Kidney tubule cell (primary cell): ENCODE measurements around the gene TMIGD2.
"Not testable (repeated sequence)": the region's sequence is repeated elsewhere in the genome, so short reads cannot be mapped to it uniquely, and the experiment has no call there.

Experiments used
- DNase-seq: peaks from one replicate; pipeline ENCODE4 v3.0.0-alpha.2; 2018; ENCODE audit warnings: low spot score

TMIGD2 gene, protein sequence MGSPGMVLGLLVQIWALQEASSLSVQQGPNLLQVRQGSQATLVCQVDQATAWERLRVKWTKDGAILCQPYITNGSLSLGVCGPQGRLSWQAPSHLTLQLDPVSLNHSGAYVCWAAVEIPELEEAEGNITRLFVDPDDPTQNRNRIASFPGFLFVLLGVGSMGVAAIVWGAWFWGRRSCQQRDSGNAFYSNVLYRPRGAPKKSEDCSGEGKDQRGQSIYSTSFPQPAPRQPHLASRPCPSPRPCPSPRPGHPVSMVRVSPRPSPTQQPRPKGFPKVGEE

GRCh38 chr19:4302243-4302640 lies at the start of gene TMIGD2:
TMIGD2 (minus strand) TSS chr19:4302389; CDS start chr19:4302385, 4 bp downstream.
- no peak for DNase-seq

DNA sequence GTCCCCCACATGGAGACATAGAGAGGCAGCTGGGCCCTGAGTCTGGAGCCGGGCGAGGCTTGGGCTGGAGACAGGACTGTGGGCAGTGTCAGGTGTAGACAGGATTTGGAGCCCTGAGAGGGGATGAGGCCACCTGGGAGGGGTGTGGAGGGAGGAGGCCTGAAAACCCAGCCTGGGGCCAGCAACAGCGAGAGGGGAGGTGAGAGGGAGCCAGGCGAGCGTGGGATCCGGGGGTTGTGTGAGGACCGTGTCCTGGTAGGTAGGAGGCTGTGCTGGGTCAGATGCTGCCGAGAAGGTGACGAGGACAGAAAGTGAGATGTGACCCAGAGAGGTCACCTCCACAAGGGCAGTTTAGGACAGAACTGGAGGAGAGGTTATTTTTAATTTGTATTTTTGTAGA lies 48.5 kb upstream of the TMIGD2 start:
- DNase-seq, result no peak

DNA sequence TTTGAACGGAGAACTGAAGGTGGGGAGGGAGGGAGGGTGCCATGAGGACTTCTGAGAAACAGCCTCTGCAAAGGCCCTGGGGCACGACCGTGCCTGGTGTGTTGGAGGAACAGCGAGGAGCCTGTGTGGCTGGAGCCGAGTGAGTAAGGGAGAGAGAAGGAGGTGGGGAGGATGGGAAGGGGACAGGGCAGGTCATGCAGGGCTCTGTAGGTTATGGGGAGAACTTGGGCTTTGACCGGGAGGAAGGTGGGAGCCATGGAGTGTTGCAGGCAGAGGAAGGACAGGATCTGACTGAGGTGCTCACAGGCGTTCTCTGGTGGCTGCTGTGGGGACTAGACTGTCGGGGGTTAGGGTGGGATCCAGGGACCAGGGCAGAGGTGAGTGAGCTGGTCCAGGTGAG lies 47.9 kb upstream of the TMIGD2 start:
- no peak for DNase-seq

- DNase-seq, result not testable (repeated sequence)
Measured at GRCh38 chr19:4349225-4349624, 47.0 kb upstream of the TMIGD2 start.

GRCh38 chr19:4347521-4347920 lies 45.3 kb upstream of the TMIGD2 start:
- DNase-seq, result no peak

DNA sequence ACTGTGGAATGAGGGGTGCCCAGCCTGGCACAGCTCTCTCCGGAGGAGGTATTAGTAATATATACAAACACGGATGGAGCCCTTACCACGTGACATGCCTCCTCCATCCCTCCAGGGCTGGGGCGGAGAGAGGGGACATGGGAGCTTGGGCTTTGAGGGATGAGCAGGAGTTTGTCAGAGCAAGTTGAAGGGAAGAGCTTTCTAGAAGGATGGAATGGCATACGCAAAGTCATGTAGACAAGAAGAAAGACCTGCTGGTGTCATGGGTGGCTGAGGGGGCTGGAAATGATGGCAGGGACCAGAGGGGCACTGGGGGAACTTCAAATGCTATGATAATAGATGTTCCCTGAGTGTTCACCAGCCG lies 43.8 kb upstream of the TMIGD2 start:
- DNase-seq, result no peak

GRCh38 chr19:4345342-4346019 lies 43.3 kb upstream of the TMIGD2 start:
- no peak for DNase-seq

GRCh38 chr19:4343370-4344307 lies 41.5 kb upstream of the TMIGD2 start, which contains the start of gene MPND:
MPND (plus strand) TSS chr19:4343562; CDS start chr19:4343594, 32 bp downstream.
- peak; percentile 84 for DNase-seq

- peak; percentile 100 for DNase-seq
Measured at GRCh38 chr19:4342615-4343369, 40.6 kb upstream of the TMIGD2 start.

GRCh38 chr19:4342314-4342614 lies 40.1 kb upstream of the TMIGD2 start:
- no peak for DNase-seq

- DNase-seq, result peak; percentile 84
Measured at GRCh38 chr19:4338441-4339355, 36.5 kb upstream of the TMIGD2 start, which contains the start of gene STAP2. STAP2 (minus strand) TSS chr19:4338827; CDS start chr19:4338753, 74 bp downstream.

GRCh38 chr19:4337906-4338440 lies 35.8 kb upstream of the TMIGD2 start:
- peak; percentile 44 for DNase-seq

DNA sequence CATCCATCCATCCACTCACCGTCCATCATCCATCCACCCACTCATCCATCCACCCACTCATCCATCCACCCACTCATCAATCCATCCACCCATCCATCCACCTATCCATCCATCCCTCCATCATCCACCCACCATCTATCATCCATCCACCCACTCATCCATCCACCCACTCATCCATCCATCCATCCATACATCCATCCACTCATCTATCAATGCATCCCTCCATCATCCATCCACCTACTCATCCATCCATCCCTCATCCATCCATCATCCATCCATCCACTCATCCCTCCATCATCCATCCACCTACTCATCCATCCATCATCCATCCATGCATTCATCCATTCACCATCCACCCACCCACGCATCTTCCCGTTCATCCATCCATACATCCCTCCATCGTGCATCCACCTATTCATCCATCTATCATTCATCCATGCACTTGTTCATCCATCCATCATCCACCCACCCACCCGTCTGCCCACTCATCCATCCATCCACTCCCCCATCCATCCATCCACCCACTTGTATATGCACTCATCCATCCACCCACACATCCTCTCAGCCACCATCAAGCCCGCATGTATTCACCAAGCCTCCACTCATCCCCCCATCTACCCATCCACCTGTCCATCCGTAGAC lies 32.9 kb upstream of the TMIGD2 start:
- DNase-seq, result no peak

DNA sequence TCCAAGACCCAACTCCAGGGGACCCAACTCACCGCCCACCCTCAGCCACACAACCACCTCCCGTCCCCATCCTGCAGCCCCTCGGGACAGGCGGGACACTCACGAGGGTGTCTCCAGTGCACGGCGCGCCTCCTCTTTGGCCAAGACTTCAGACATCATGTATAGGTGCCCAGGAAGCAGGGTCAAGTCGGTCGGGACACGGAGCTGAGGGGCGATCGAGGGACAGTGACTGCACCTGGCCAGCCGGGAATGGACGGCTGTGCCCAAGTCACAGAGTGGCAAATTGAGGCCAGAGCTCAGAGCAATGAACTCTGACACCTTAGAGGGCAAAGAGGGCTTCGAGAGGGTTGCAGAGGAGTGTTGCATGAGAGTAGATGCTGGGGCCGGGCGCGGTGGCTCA lies 27.7 kb upstream of the TMIGD2 start:
- DNase-seq, result no peak

DNA sequence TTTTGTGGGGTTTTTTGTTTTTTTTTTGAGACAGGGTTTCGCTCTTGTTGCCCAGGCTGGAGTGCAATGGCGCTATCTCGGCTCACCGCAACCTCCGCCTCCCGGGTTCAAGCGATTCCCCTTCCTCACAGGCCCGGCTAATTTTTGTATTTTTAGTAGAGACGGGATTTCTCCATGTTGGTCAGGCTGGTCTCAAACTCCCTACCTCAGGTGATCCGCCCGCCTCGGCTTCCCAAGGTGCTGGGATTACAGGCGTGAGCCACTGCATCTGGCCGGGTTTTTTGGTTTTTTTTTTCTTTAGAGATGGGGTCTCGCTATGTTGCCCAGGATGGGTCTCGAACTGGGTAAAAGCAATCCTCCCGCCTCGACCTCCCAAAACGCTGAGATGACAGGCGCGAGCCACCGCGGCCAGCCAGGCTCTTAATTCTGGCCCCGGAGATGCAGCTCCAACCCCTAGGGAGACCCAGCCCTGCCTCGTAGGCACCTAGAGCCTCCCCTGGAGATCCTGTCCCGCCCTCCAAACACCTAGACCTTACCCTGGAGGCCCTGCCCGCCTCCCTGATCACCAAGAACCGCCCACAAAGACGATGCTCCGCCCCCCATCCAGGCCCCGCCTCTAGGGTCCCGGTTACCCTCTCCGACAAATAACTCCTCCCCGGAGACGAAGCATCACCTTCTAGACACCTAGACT lies 26.9 kb upstream of the TMIGD2 start:
- not testable (repeated sequence) for DNase-seq

DNA sequence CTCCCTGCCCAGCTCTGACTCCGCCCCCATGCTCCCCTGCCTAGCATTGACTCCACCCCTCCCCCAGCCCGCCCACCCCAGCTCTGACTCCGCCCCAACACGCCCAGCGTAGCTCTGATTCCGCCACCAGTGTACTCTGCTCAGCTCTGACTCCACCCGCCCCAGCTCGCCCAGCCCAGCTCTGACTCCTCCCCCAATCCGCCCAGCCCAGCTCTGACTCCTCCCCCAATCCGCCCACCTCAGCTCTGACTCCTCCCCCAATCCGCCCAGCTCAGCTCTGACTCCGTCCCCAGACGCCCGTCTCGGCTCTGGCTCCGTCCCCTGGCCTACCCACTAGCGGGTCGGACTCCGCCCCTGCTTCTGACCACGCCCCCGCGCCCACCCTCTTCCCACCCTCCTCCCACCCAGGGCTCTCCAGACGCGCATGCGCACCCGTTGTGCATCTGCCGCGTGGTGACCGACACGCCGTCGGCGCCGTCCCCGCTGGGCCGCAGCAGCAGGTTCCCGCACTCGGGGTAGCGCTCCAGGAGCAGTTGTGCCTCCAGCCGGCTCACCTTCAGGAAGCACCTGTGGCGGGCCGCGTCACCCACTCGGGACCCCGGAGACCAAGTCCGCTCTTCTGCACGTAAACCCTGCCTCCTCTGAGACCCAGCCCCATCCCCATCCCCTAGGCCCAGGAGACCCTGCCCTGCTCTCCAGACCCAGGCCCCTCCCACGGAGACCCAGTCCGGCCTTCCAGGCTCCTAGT lies 26.2 kb upstream of the TMIGD2 start:
- DNase-seq, result peak; percentile 89

- no peak for DNase-seq
Measured at GRCh38 chr19:4327877-4328242, 25.7 kb upstream of the TMIGD2 start.

GRCh38 chr19:4327252-4327876 lies 25.2 kb upstream of the TMIGD2 start:
- peak; percentile 27 for DNase-seq
